Ectodermal cell (in vitro differentiated cells): Measurements from ENCODE around the gene FAM83G.

Experiments
- H3K27ac ChIP-seq: 2 replicates; pipeline ENCODE4 v1.7.0; 2013; ENCODE audit warnings: mild to moderate bottlenecking, low read depth, low read length; ENCODE audit not compliant: insufficient read depth, poor library complexity, severe bottlenecking
- H3K27me3 ChIP-seq: 2 replicates; pipeline ENCODE4 v1.7.0; 2013; ENCODE audit warnings: mild to moderate bottlenecking, low read length; ENCODE audit not compliant: insufficient read depth, control insufficient read depth, poor library complexity, severe bottlenecking
- H3K36me3 ChIP-seq: one replicate; pipeline ENCODE4 v1.7.0; 2013; ENCODE audit warnings: low read length; ENCODE audit not compliant: control insufficient read depth, insufficient read depth
- H3K4me1 ChIP-seq: one replicate; pipeline ENCODE4 v1.7.0; 2013; ENCODE audit warnings: low read length; ENCODE audit not compliant: control insufficient read depth, insufficient read depth
- H3K4me3 ChIP-seq: 2 replicates; pipeline ENCODE4 v1.7.0; 2013; ENCODE audit warnings: low read depth, low read length, control low read depth; ENCODE audit not compliant: insufficient read depth
- H3K9me3 ChIP-seq: 2 replicates; pipeline ENCODE4 v1.7.0; 2013; ENCODE audit warnings: mild to moderate bottlenecking, low read length, moderate library complexity; ENCODE audit not compliant: control insufficient read depth
- WGBS, 2 experiments: methylation state at CpG; one replicate each; pipeline ENCODE4 v1.1.7; 2013; ENCODE audit warnings: missing lambda C conversion rate in 2 of 2; 5-methylcytosine and 5-hydroxymethylcytosine counted together

The FAM83G gene

GRCh38 chr17:18953231-18953728 is 51.3 kb downstream of the FAM83G start:
- Histone ChIP-seq H3K27me3 (no peaks in the 10 kb centered on the region), H3K4me1 (no peaks in the 10 kb centered on the region), H3K9me3 (no peaks in the 10 kb centered on the region), H3K4me3 (no peak overlapping the region), H3K27ac (no peak overlapping the region), H3K36me3 (no peaks in the 10 kb centered on the region)
- 93 to 94% methylated on average over 14 of the region's 14 CpGs for WGBS, 2 experiments

- Histone ChIP-seq H3K4me1 (no peaks in the 10 kb centered on the region), H3K36me3 (no peaks in the 10 kb centered on the region), H3K27ac (no peak within 1 kb of the TSS), H3K4me3 (no peak within 1 kb of the TSS), H3K9me3 (no peaks in the 10 kb centered on the region), H3K27me3 (no peaks in the 10 kb centered on the region)
- WGBS, 2 experiments, result 87 to 88% methylated on average over 17 of the region's 17 CpGs
Measured at GRCh38 chr17:18951941-18952842, 52.4 kb downstream of the FAM83G start, which contains the start of gene SLC5A10. SLC5A10 (plus strand) TSS chr17:18952165; CDS start chr17:18952206, 41 bp downstream.

GRCh38 chr17:18950944-18951905 is 53.3 kb downstream of the FAM83G start:
- no peaks in the 10 kb centered on the region for H3K27me3 ChIP-seq
- no peaks in the 10 kb centered on the region for H3K4me1 ChIP-seq
- 92 to 93% methylated on average over 34 of the region's 34 CpGs for WGBS, 2 experiments
- no peaks in the 10 kb centered on the region for H3K9me3 ChIP-seq
- H3K4me3 ChIP-seq, result no peak overlapping the region
- H3K36me3 ChIP-seq, result no peaks in the 10 kb centered on the region
- H3K27ac ChIP-seq, result no peak overlapping the region

GRCh38 chr17:18950346-18950745 is 54.2 kb downstream of the FAM83G start:
- 83 to 84% methylated on average over 4 of the region's 4 CpGs for WGBS, 2 experiments
- Histone ChIP-seq H3K36me3 (no peaks in the 10 kb centered on the region), H3K27me3 (no peaks in the 10 kb centered on the region), H3K4me1 (no peaks in the 10 kb centered on the region), H3K9me3 (no peaks in the 10 kb centered on the region), H3K27ac (no peak overlapping the region), H3K4me3 (no peak overlapping the region)

GRCh38 chr17:18949566-18949965 is 55.0 kb downstream of the FAM83G start:
- Histone ChIP-seq H3K27ac (no peak overlapping the region), H3K4me3 (no peak overlapping the region), H3K4me1 (no peaks in the 10 kb centered on the region), H3K9me3 (no peaks in the 10 kb centered on the region), H3K36me3 (no peaks in the 10 kb centered on the region), H3K27me3 (no peaks in the 10 kb centered on the region)
- 91 to 94% methylated on average over 6 of the region's 6 CpGs for WGBS, 2 experiments

GRCh38 chr17:18948476-18949006 is 56.0 kb downstream of the FAM83G start:
- no peaks in the 10 kb centered on the region for H3K9me3 ChIP-seq
- no peaks in the 10 kb centered on the region for H3K4me1 ChIP-seq
- WGBS, 2 experiments, result 92% methylated on average over 8 of the region's 8 CpGs
- no peak overlapping the region for H3K4me3 ChIP-seq
- no peak overlapping the region for H3K27ac ChIP-seq
- no peaks in the 10 kb centered on the region for H3K27me3 ChIP-seq
- H3K36me3 ChIP-seq, result no peaks in the 10 kb centered on the region

- 90 to 91% methylated on average over 6 of the region's 6 CpGs for WGBS, 2 experiments
- no peaks in the 10 kb centered on the region for H3K4me1 ChIP-seq
- no peaks in the 10 kb centered on the region for H3K27me3 ChIP-seq
- no peak overlapping the region for H3K27ac ChIP-seq
- no peaks in the 10 kb centered on the region for H3K9me3 ChIP-seq
- H3K36me3 ChIP-seq, result no peaks in the 10 kb centered on the region
- no peak overlapping the region for H3K4me3 ChIP-seq
Measured at GRCh38 chr17:18947866-18948265, 56.7 kb downstream of the FAM83G start.

- H3K4me1 ChIP-seq, result no peaks in the 10 kb centered on the region
- 82 to 91% methylated on average over 1 of the region's 2 CpGs for WGBS, 2 experiments
- no peaks in the 10 kb centered on the region for H3K27me3 ChIP-seq
- no peaks in the 10 kb centered on the region for H3K9me3 ChIP-seq
- no peak overlapping the region for H3K4me3 ChIP-seq
- H3K36me3 ChIP-seq, result no peaks in the 10 kb centered on the region
- no peak overlapping the region for H3K27ac ChIP-seq
Measured at GRCh38 chr17:18946536-18946935, 58.0 kb downstream of the FAM83G start.

GRCh38 chr17:18944646-18945045 is 59.9 kb downstream of the FAM83G start:
- no peaks in the 10 kb centered on the region for H3K9me3 ChIP-seq
- no peaks in the 10 kb centered on the region for H3K4me1 ChIP-seq
- 88 to 92% methylated on average over 5 of the region's 5 CpGs for WGBS, 2 experiments
- H3K27ac ChIP-seq, result no peak overlapping the region
- no peaks in the 10 kb centered on the region for H3K36me3 ChIP-seq
- no peaks in the 10 kb centered on the region for H3K27me3 ChIP-seq
- no peak overlapping the region for H3K4me3 ChIP-seq

- Histone ChIP-seq H3K27ac (no peak overlapping the region), H3K4me1 (no peaks in the 10 kb centered on the region), H3K36me3 (no peaks in the 10 kb centered on the region), H3K9me3 (no peaks in the 10 kb centered on the region), H3K27me3 (no peaks in the 10 kb centered on the region), H3K4me3 (no peak overlapping the region)
- 80 to 88% methylated on average over 2 of the region's 2 CpGs for WGBS, 2 experiments
Measured at GRCh38 chr17:18938692-18939023, 65.9 kb downstream of the FAM83G start.
